GM18505 (cell line): Measurements from ENCODE around the gene VMP1.
"Not testable (repeated sequence)": the region's sequence is repeated elsewhere in the genome, so short reads cannot be mapped to it uniquely, and the experiment has no call there.

Experiments used
- ATAC-seq: cut with Tn5 transposase; IDR thresholded peaks from one replicate; pipeline ENCODE4 v1.9.1; 2021; ENCODE audit not compliant: unreplicated experiment
- POLR2A ChIP-seq: IDR thresholded peaks from 4 replicates; pipeline ENCODE4 v1.6.1; 2011; ENCODE audit warnings: borderline replicate concordance; ENCODE audit not compliant: insufficient read depth, insufficient read length; ENCODE audit errors: extremely low read depth

VMP1 gene

GRCh38 chr17:59858932-59859331 is 151.5 kb downstream of the VMP1 start:
- no peak for ATAC-seq
- TF ChIP-seq POLR2A, result no peak

GRCh38 chr17:59859444-59860025 is 152.1 kb downstream of the VMP1 start:
- no peak for TF ChIP-seq POLR2A
- ATAC-seq, result no peak

GRCh38 chr17:59863616-59864015 is 156.2 kb downstream of the VMP1 start:
- ATAC-seq, result no peak

GRCh38 chr17:59869941-59870218 is 162.4 kb downstream of the VMP1 start:
- no peak for TF ChIP-seq POLR2A
- no peak for ATAC-seq

More at GRCh38 chr17:59863616-59864015, 156.2 kb downstream of the VMP1 start:
- TF ChIP-seq POLR2A, result no peak

- no peak for ATAC-seq
- no peak for TF ChIP-seq POLR2A
Measured at GRCh38 chr17:59870482-59870881, 163.0 kb downstream of the VMP1 start.

GRCh38 chr17:59872351-59872750 is 164.9 kb downstream of the VMP1 start:
- no peak for ATAC-seq
- no peak for TF ChIP-seq POLR2A

GRCh38 chr17:59873414-59873813 is 166.0 kb downstream of the VMP1 start:
- not testable (repeated sequence) for ATAC-seq

- no peak for TF ChIP-seq POLR2A
- ATAC-seq, result no peak
Measured at GRCh38 chr17:59874376-59874775, 166.9 kb downstream of the VMP1 start.

GRCh38 chr17:59876107-59876506 is 168.7 kb downstream of the VMP1 start:
- TF ChIP-seq POLR2A, result no peak
- ATAC-seq, result no peak

GRCh38 chr17:59877965-59878364 is 170.5 kb downstream of the VMP1 start:
- no peak for ATAC-seq
- no peak for TF ChIP-seq POLR2A

GRCh38 chr17:59878624-59879023 is 171.2 kb downstream of the VMP1 start:
- ATAC-seq, result no peak

GRCh38 chr17:59884861-59885260 is 177.4 kb downstream of the VMP1 start:
- no peak for ATAC-seq
- TF ChIP-seq POLR2A, result no peak

More at GRCh38 chr17:59878624-59879023, 171.2 kb downstream of the VMP1 start:
- no peak for TF ChIP-seq POLR2A

GRCh38 chr17:59888145-59888750 is 180.8 kb downstream of the VMP1 start:
- no peak for ATAC-seq
- TF ChIP-seq POLR2A, result no peak

GRCh38 chr17:59890720-59891119 is 183.3 kb downstream of the VMP1 start:
- no peak for TF ChIP-seq POLR2A
- no peak for ATAC-seq
